GM10266 (cell line): Measurements from ENCODE around the gene ALOX12.

ENCODE experiments used
- DNase-seq: peaks from one replicate; pipeline ENCODE4 v3.0.0; 2012; ENCODE audit errors: extremely low spot score
- CTCF ChIP-seq: IDR thresholded peaks from 2 replicates; pipeline ENCODE4 v1.5.1; 2012; ENCODE audit warnings: mild to moderate bottlenecking, low read depth; ENCODE audit not compliant: control insufficient read depth, insufficient read depth; ENCODE audit errors: missing control alignments

ALOX12 gene

GRCh38 chr17:7018331-7018964, 22.6 kb downstream of the ALOX12 start:
- TF ChIP-seq CTCF = no peak
- DNase-seq = no peak

DNA sequence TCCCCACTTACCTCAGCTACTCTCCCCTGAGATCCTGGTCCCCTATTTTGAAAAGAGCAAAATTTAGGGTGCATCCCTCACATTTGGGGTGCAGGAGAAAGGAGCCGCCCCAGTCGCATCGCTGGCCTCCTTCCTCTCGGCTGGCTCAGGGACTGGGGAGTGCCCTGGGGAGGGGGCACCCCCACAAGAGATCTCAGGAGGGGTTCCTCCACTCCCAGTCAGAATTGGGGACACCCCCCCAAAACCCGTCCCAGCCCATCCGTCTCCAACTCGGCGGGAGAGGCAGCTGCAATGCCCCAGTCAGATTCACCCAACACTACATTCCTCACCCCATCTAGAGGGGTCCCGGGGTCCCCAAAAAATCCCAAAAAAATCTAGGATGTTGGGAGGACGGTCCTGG, 23.5 kb downstream of the ALOX12 start:
- no peak for TF ChIP-seq CTCF
- no peak for DNase-seq

- TF ChIP-seq CTCF = no peak
- DNase-seq = no peak
These were observed 24.1 kb downstream of the ALOX12 start for GRCh38 chr17:7019839-7020519.

DNA sequence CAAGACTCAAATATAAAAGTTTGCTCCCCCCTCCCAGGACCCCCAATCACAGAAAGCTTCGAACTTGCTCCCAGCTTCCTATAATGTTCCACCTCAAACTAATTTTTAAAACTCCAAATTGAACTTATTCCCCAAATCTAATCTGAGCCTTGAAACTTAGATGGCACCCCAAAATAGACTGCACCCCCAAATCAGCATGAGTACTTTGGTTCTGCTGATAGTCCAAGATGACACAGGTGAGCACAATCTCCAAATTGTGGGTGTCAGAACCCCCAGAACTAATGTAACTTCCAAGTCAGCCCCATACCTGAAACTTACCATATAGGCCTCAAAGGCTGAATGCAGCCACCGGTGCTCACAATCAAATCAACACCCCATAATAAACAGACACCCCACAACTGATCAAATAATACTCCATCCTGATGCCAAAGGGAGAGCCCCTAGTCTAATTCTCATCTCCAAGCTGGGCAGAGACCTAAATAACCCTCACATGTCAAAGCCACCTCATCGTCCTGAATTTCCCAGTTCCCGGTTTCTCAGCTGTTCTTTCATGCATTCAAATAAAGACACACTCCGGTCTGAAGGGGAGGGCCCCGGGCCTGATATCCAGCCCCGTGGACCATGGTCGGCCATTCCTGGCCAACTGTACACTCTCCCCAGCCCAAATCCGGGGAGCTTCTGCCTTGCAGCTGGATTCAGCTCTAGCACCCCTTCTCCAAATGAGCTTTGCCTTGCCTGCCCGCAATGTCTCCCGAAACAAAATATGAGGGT, 25.2 kb downstream of the ALOX12 start:
- no peak for DNase-seq
- TF ChIP-seq CTCF = no peak

DNA sequence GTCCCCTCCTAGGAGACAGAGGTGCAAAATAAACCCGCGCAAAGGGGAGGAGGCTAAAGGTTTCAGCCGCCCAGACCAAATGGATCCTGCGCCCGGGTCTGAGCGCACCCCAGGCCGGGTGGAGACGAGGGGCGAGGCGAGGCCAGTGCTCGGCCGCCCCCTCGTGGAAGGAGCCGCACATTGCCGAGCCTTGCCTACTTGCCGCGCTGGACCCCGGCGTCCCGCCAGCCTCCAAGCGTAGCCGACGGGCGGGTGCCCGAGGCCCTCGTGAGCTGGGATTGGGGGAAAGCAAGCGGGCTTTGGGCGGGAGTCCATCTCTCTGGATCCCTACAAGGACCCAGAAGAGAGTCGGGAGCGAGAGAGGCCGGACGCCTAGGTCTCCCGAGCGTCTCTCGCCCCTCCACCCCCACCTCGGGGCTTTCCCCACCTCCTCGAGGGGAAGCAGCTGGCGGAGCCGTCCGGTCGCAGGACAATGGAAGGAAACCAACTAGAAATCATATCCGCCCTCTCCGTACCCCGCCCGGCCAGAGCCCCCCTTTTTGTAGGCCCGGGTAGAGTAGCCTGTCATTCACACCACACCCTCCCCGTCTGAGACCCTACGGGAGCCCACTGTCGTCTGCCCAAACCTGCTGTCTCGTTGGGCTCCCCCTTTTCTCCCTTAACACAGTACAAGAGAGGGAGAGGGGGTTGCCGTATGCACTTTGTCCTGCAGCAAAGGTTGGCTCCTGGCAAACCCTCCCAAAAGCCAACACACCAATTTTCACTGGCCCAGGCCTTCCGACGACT, 26.3 kb downstream of the ALOX12 start:
- DNase-seq = peak; percentile 86
- peak; percentile 94 for TF ChIP-seq CTCF

GRCh38 chr17:7022781-7023571, 27.1 kb downstream of the ALOX12 start, which contains the start of gene BCL6B:
BCL6B (plus strand) TSS chr17:7023050; CDS start chr17:7023672, 622 bp downstream.
- TF ChIP-seq CTCF = no peak
- DNase-seq = no peak
